Endothelial cell of umbilical vein (primary cell): ENCODE results near the gene FEM1C. TPM values are rescaled to one million over a fixed set of nuclear protein-coding genes. Genes with fewer than 3 reads are reported as not detected.

Experiments used
- BruUV-seq: library from RNA; stranded (reverse); fragments of 400-500 nt; replicated peaks from 2 replicates; lab custom pipeline; 2021; lab: Mats Ljungman, UMichigan
- CTCF ChIA-PET: fragments of 300-600, 350-600 bp; sonication (Branson Sonifier 250); formaldehyde crosslinking; loops from one replicate; lab custom pipeline; 2021; ENCODE audit warnings: antibody characterized with exemption, inconsistent platforms; lab: Charles Lee
- POLR2A ChIA-PET: fragments of 300-600, 350-600 bp; sonication (Branson Sonifier 250); formaldehyde crosslinking; loops from one replicate; lab custom pipeline; 2021; ENCODE audit warnings: antibody characterized with exemption, inconsistent platforms; lab: Charles Lee
- DNase-seq: peaks from one replicate; pipeline ENCODE4 v3.0.0-alpha.2; 2011; ENCODE audit warnings: low read depth, low spot score
- FAIRE-seq: peaks from 2 replicates; lab custom pipeline; 2011; peaks lifted over from hg19 to GRCh38; lab: Jason Lieb, UNC
- H2AFZ ChIP-seq: 2 replicates; pipeline ENCODE4 v1.6.0; 2012; ENCODE audit warnings: low read depth, low read length, control low read depth, inconsistent platforms
- H3K27ac ChIP-seq: 2 replicates; pipeline ENCODE4 v1.5.1; 2011; ENCODE audit warnings: low read depth, mild to moderate bottlenecking, control low read depth, low read length, moderate library complexity; ENCODE audit not compliant: insufficient read depth
- H3K27me3 ChIP-seq, 2 experiments: 2 replicates each; pipeline versions ENCODE4 v1.6.0 to v1.6.1; 2011; ENCODE audit warnings: low read length in 2 of 2, mixed read lengths in 1 of 2; ENCODE audit not compliant: control insufficient read depth in 2 of 2, insufficient read depth in 2 of 2
- H3K36me3 ChIP-seq, 2 experiments: 2 replicates in 1 of 2; 3 replicates in 1 of 2; pipeline ENCODE4 v1.5.1; 2011; ENCODE audit warnings: low read length in 2 of 2, mild to moderate bottlenecking in 1 of 2, moderate library complexity in 1 of 2; ENCODE audit not compliant: control insufficient read depth in 2 of 2, insufficient read depth in 2 of 2; ENCODE audit errors: extremely low read depth in 1 of 2
- H3K4me1 ChIP-seq: 3 replicates; pipeline ENCODE4 v1.5.1; 2011; ENCODE audit warnings: mild to moderate bottlenecking, low read length; ENCODE audit not compliant: control insufficient read depth, insufficient read depth; ENCODE audit errors: extremely low read depth
- H3K4me2 ChIP-seq: 2 replicates; pipeline ENCODE4 v1.6.1; 2011; ENCODE audit warnings: low read length, control low read depth, mixed read lengths; ENCODE audit not compliant: insufficient read depth
- H3K4me3 ChIP-seq, 3 experiments: fragments of 200-600 bp in 1 of 3; sonication (generic), shearing (Covaris generic) in 1 of 3; replicated peaks in 1 of 3; 2 replicates each; pipeline ENCODE4 v1.5.1; 2011 to 2016; ENCODE audit warnings: control low read depth in 3 of 3, low read length in 3 of 3, mild to moderate bottlenecking in 2 of 3, inconsistent platforms in 1 of 3, low read depth in 1 of 3, moderate library complexity in 1 of 3; ENCODE audit not compliant: insufficient read depth in 1 of 3
- H3K79me2 ChIP-seq: 2 replicates; pipeline ENCODE4 v1.6.0; 2012; ENCODE audit warnings: low read length, inconsistent platforms; ENCODE audit not compliant: control insufficient read depth, insufficient read depth
- H3K9ac ChIP-seq: replicated peaks from 2 replicates; pipeline ENCODE3; 2011; ENCODE audit warnings: low read length, control low read depth; ENCODE audit not compliant: insufficient read depth; ENCODE audit errors: extremely low read depth
- H3K9me1 ChIP-seq: replicated peaks from 3 replicates; pipeline ENCODE4 v1.6.0; 2011; ENCODE audit warnings: mild to moderate bottlenecking, low read length; ENCODE audit not compliant: control insufficient read depth, insufficient read depth; ENCODE audit errors: extremely low read depth
- H3K9me3 ChIP-seq: replicated peaks from 2 replicates; pipeline ENCODE4 v1.5.1; 2012; ENCODE audit warnings: low read length, inconsistent platforms; ENCODE audit not compliant: control insufficient read depth, insufficient read depth
- H4K20me1 ChIP-seq: replicated peaks from 2 replicates; pipeline ENCODE3; 2011; ENCODE audit warnings: mild to moderate bottlenecking, low read length; ENCODE audit not compliant: control insufficient read depth, insufficient read depth; ENCODE audit errors: extremely low read depth
- CTCF ChIP-seq, 2 donors: IDR thresholded peaks; 1 replicate in 1 of 2; 2 replicates in 1 of 2; pipeline ENCODE4 v1.5.1; 2011; ENCODE audit warnings: low read length in 2 of 2, mild to moderate bottlenecking in 2 of 2, moderate library complexity in 2 of 2, control low read depth in 1 of 2, inconsistent platforms in 1 of 2, low read depth in 1 of 2; ENCODE audit not compliant: insufficient read depth in 1 of 2; ENCODE audit errors: extremely low read depth in 1 of 2
- EZH2 ChIP-seq: IDR thresholded peaks from 2 replicates; pipeline ENCODE4 v1.6.1; 2012; ENCODE audit warnings: borderline replicate concordance, low read depth, mild to moderate bottlenecking, moderate library complexity, low read length, inconsistent platforms; ENCODE audit not compliant: severe bottlenecking
- FOS ChIP-seq: IDR thresholded peaks from 2 replicates; pipeline ENCODE4 v1.6.1; 2011; ENCODE audit warnings: mild to moderate bottlenecking, low read length, moderate library complexity, borderline replicate concordance; ENCODE audit not compliant: insufficient read depth
- GATA2 ChIP-seq: IDR thresholded peaks from 2 replicates; pipeline ENCODE4 v1.7.0; 2011; ENCODE audit warnings: low read depth, mild to moderate bottlenecking, moderate library complexity, mixed read lengths, low read length; ENCODE audit not compliant: insufficient read length, insufficient read depth
- JUN ChIP-seq: IDR thresholded peaks from 2 replicates; pipeline ENCODE4 v1.6.1; 2011; ENCODE audit warnings: borderline replicate concordance, low read depth; ENCODE audit not compliant: insufficient read length, insufficient read depth
- MYC ChIP-seq: IDR thresholded peaks from one replicate; pipeline ENCODE4 v1.6.1; 2011; ENCODE audit warnings: mild to moderate bottlenecking, low read depth, low read length
- POLR2A ChIP-seq: IDR thresholded peaks from 2 replicates; pipeline ENCODE4 v1.6.1; 2012; ENCODE audit warnings: low read depth, mild to moderate bottlenecking, control low read depth, low read length
- POLR2AphosphoS5 ChIP-seq: IDR thresholded peaks from 2 replicates; pipeline ENCODE4 v1.6.1; 2012; ENCODE audit warnings: low read depth, mild to moderate bottlenecking, control low read depth, low read length, moderate library complexity; ENCODE audit not compliant: insufficient read depth
- dilution Hi-C: fragments of 300-500 bp; cut with MboI; formaldehyde crosslinking; loops from one replicate; pipeline ENCODE4 v1.15.0; 2019; ENCODE audit warnings: low sequenced_read_pairs; ENCODE audit not compliant: extremely low pct_ligation_motif_present
- intact Hi-C: fragments of 100-400 bp; cut with micrococcal nuclease; formaldehyde crosslinking; loops from one replicate; pipeline ENCODE4 v1.10.0; 2022
- polyA plus RNA-seq, 4 experiments: library from polyadenylated mRNA; depleted of rRNA in 3 of 4; stranded (reverse) in 3 of 4; unstranded in 1 of 4; fragments of >200 nt; gene quantifications; 2 replicates each; pipeline versions ENCODE4 v1.2.1 to v1.2.3, GENCODE V29; 2011 to 2012; ENCODE audit warnings: missing spikeins in 1 of 4
- total RNA-seq: library from RNA; stranded (reverse); gene quantifications from 2 replicates; pipeline ENCODE4 v1.2.3, GENCODE V29; 2021
- TF ChIP-seq, protein P1 (sequence below): IDR thresholded peaks from 2 replicates; pipeline ENCODE4 v1.6.1; 2011; ENCODE audit not compliant: insufficient read depth, insufficient read length

The FEM1C gene
- total and polyA plus RNA-seq, 2 donors (not counting 3 experiments of a cell fraction or from before 2014, with no cell fraction given): 6.2 to 16.0 TPM

DNA sequence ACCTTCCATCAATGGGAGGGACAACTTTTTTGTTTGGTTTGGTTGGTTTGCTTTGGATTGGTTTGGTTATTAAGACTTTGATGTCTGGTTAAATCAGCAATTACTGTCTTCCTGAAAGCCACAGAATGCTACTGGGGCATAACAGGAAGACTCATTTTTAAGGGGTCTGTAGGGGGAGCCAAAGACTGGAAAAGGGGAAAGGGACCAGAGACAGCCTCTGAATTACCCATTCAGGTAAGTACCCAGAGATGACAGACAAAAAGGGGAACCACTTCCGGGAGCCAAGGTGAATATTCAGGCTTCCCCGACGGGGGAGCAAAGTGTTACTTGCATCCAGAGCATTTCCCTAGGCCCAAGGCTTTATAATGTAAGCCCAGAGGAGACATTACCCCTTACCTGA lies 4.6 kb upstream of the FEM1C start:
- Histone ChIP-seq H3K9me1 (no peaks in the 10 kb centered on the region), H3K27ac (no peak overlapping the region), H2AFZ (no peak overlapping the region), H3K36me3 (no peaks in the 10 kb centered on the region), H3K27me3 (no peaks in the 10 kb centered on the region), H3K9ac (no peak overlapping the region), H3K79me2 (no peaks in the 10 kb centered on the region), H3K4me1 (peaks cover 4% of the 10 kb centered on the region), H3K4me3 (no peak overlapping the region), H4K20me1 (no peaks in the 10 kb centered on the region), H3K9me3 (no peaks in the 10 kb centered on the region), H3K4me2 (no peak overlapping the region)
- CTCF ChIA-PET: no interaction called here
- BruUV-seq: no TSS peak
- DNase-seq: peak; percentile 54
- TF ChIP-seq FOS (no peak), MYC (no peak), CTCF (IDR thresholded peaks at IDR 0.05; ENCODE audit: extremely low read depth in 1 of 2, insufficient read depth in 1 of 2, low read depth in 1 of 2, low read length in 2 of 2) (peak; percentile 6 to 28), GATA2 (no peak), JUN (no peak)
- no peak for FAIRE-seq
- intact Hi-C loops: loop anchor here (1.0 kb wide), 2 partner anchors 25 to 37 kb away; no protein-coding TSS in a partner anchor
- dilution Hi-C loops: loop anchor here (25.0 kb wide), 1 partner anchor 237 kb away; no protein-coding TSS in a partner anchor
- POLR2A ChIA-PET: no interaction called here

- POLR2A ChIA-PET: no interaction called here
- no peak overlapping the region for H3K27ac ChIP-seq
- H3K27me3 ChIP-seq: no peaks in the 10 kb centered on the region
- DNase-seq: no peak
- no peaks in the 10 kb centered on the region for H4K20me1 ChIP-seq
- H3K79me2 ChIP-seq: peaks cover 3% of the 10 kb centered on the region
- no peak overlapping the region for H3K4me3 ChIP-seq
- dilution Hi-C loops: loop anchor here (25.0 kb wide), 1 partner anchor 236 kb away; no protein-coding TSS in a partner anchor
- CTCF ChIA-PET: no interaction called here
- TF ChIP-seq JUN (no peak), FOS (no peak), MYC (no peak), EZH2 (no peak), POLR2A (no peak), GATA2 (no peak), POLR2AphosphoS5 (no peak), CTCF (IDR thresholded peaks at IDR 0.05; ENCODE audit: extremely low read depth in 1 of 2, insufficient read depth in 1 of 2, low read depth in 1 of 2, low read length in 2 of 2) (no peak)
- TF ChIP-seq, protein P1, sequence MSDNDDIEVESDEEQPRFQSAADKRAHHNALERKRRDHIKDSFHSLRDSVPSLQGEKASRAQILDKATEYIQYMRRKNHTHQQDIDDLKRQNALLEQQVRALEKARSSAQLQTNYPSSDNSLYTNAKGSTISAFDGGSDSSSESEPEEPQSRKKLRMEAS: no peak
- H3K36me3 ChIP-seq: no peaks in the 10 kb centered on the region
- FAIRE-seq: no peak
- no peak overlapping the region for H3K4me2 ChIP-seq
- BruUV-seq: no TSS peak
- H3K9me3 ChIP-seq: no peaks in the 10 kb centered on the region
- no peak overlapping the region for H3K9ac ChIP-seq
- H3K9me1 ChIP-seq: no peaks in the 10 kb centered on the region
- peaks cover 4% of the 10 kb centered on the region for H3K4me1 ChIP-seq
- intact Hi-C loops: loop anchor here (1.0 kb wide), 2 partner anchors 26 to 38 kb away; no protein-coding TSS in a partner anchor
- no peak overlapping the region for H2AFZ ChIP-seq
Observed at GRCh38 chr5:115548683-115549082, 4.1 kb upstream of the FEM1C start.
